K562 (cell line): ENCODE measurements around the gene MYG1. TPM values are rescaled to one million over a fixed set of nuclear protein-coding genes. Genes with fewer than 3 reads are reported as not detected.

Experiments used
- ARID2 ChIP-seq: fragments of 450-650 bp; IDR thresholded peaks from 2 replicates; pipeline ENCODE4 v1.6.1; 2017; ENCODE audit warnings: antibody characterized with exemption, mild to moderate bottlenecking
- EGR1 ChIP-seq: fragments of 450-650 bp; conservative IDR thresholded peaks from 2 replicates; pipeline ENCODE4 v1.6.1; 2017; ENCODE audit warnings: mild to moderate bottlenecking
- GMEB1 ChIP-seq: fragments of 250-450 bp; sonication (Bioruptor Pico); IDR thresholded peaks from 2 replicates; pipeline ENCODE4 v1.4.0; 2020; ENCODE audit warnings: mild to moderate bottlenecking
- HNRNPH1 ChIP-seq: fragments of 200-400 bp; formaldehyde crosslinking; optimal IDR thresholded peaks from 2 replicates; pipeline ENCODE3; 2017; ENCODE audit warnings: low read depth, mild to moderate bottlenecking, low read length, moderate library complexity
- POLR2A ChIP-seq: fragments of 450-650 bp; conservative IDR thresholded peaks from 2 replicates; pipeline ENCODE4 v1.6.1; 2016
- POLR2B ChIP-seq: fragments of 450-650 bp; IDR thresholded peaks from 2 replicates; pipeline ENCODE4 v1.6.1; 2018; ENCODE audit warnings: low read depth; ENCODE audit not compliant: partially characterized antibody
- RFX7 ChIP-seq: fragments of 250-450 bp; sonication (Bioruptor Pico); IDR thresholded peaks from 2 replicates; pipeline ENCODE4 v1.5.1; 2021; ENCODE audit warnings: mild to moderate bottlenecking
- SP1 ChIP-seq: sonication (generic); formaldehyde crosslinking; IDR thresholded peaks from 2 replicates; pipeline ENCODE4 v1.8.1; 2022; ENCODE audit warnings: mild to moderate bottlenecking, missing genetic modification reagents
- SREBF1 ChIP-seq: fragments of 150-350 bp; IDR thresholded peaks from 2 replicates; pipeline ENCODE4 v1.6.1; 2014; ENCODE audit warnings: antibody characterized with exemption, low read depth, low read length, borderline replicate concordance
- U2AF1 ChIP-seq: fragments of 200-400 bp; formaldehyde crosslinking; optimal IDR thresholded peaks from 2 replicates; pipeline ENCODE3; 2017; ENCODE audit warnings: mild to moderate bottlenecking, low read depth, low read length, moderate library complexity
- ZEB2 ChIP-seq: fragments of 450-650 bp; IDR thresholded peaks from 2 replicates; pipeline ENCODE4 v1.6.1; 2016
- ZNF639 ChIP-seq, 2 experiments: fragments of 200-800 bp in 1 of 2; sonication (Bioruptor generic) in 1 of 2; sonication (generic) in 1 of 2; formaldehyde crosslinking in 1 of 2; IDR thresholded peaks in 1 of 2; conservative IDR thresholded peaks in 1 of 2; 2 replicates each; pipeline versions ENCODE4 v1.5.0 to v1.6.1; 2016 to 2020; ENCODE audit warnings: missing compliant biosample characterization in 1 of 2, missing genetic modification characterization in 1 of 2, missing genetic modification reagents in 1 of 2
- ZNF699 ChIP-seq: fragments of 250-450 bp; sonication (Bioruptor Pico); IDR thresholded peaks from 2 replicates; pipeline ENCODE4 v1.8.0; 2021; ENCODE audit warnings: mild to moderate bottlenecking, moderate library complexity; ENCODE audit not compliant: insufficient replicate concordance
- polyA plus RNA-seq, 8 experiments: library from polyadenylated mRNA; depleted of rRNA in 4 of 8; stranded (reverse) in 5 of 8; unstranded in 3 of 8; fragments of >200 nt; fragmentation: Nextera tagmentation in 2 of 8; fragmentation: Illumina TruSeq in 1 of 8; extraction: Ambion mirVana in 2 of 8; extraction: Trizol in 1 of 8; gene quantifications; 2 replicates each; pipeline versions ENCODE4 v1.2.1 to v1.2.3, GENCODE V29; 2011 to 2014; ENCODE audit warnings: inconsistent platforms in 1 of 8, missing spikeins in 1 of 8
- total RNA-seq, 7 experiments: library from RNA; depleted of rRNA in 6 of 7; stranded (reverse); fragments of >200 nt in 6 of 7; fragmentation: Illumina TruSeq in 2 of 7; extraction: Trizol in 2 of 7; gene quantifications; 2 replicates each; pipeline versions ENCODE4 v1.2.1 to v1.2.3, GENCODE V29; 2011 to 2021; ENCODE audit warnings: low replicate concordance in 1 of 7
- TF ChIP-seq, protein P1 (sequence below): fragments of 250-450 bp; sonication (Bioruptor Pico); IDR thresholded peaks from 2 replicates; pipeline ENCODE4 v1.5.0; 2022; ENCODE audit warnings: mild to moderate bottlenecking
- TF ChIP-seq, protein P2 (sequence below): fragments of 450-650 bp; formaldehyde crosslinking; IDR thresholded peaks from 2 replicates; pipeline ENCODE4 v1.4.0; 2020; ENCODE audit warnings: mild to moderate bottlenecking, moderate library complexity
- TF ChIP-seq, protein P3 (sequence below): fragments of 450-650 bp; formaldehyde crosslinking; IDR thresholded peaks from 2 replicates; pipeline ENCODE4 v1.4.0; 2022; ENCODE audit warnings: missing genetic modification characterization
- TF ChIP-seq, protein P4 (sequence below): IDR thresholded peaks from 2 replicates; pipeline ENCODE4 v1.6.1; 2016; ENCODE audit warnings: missing genetic modification characterization, missing compliant biosample characterization

Gene MYG1
- total and polyA plus RNA-seq, 9 of the 15 experiments (the other 6 are each of a cell fraction or from before 2014, with no cell fraction given): 0.45 to 5.6 (median 2.1) TPM

- TF ChIP-seq, protein P1, sequence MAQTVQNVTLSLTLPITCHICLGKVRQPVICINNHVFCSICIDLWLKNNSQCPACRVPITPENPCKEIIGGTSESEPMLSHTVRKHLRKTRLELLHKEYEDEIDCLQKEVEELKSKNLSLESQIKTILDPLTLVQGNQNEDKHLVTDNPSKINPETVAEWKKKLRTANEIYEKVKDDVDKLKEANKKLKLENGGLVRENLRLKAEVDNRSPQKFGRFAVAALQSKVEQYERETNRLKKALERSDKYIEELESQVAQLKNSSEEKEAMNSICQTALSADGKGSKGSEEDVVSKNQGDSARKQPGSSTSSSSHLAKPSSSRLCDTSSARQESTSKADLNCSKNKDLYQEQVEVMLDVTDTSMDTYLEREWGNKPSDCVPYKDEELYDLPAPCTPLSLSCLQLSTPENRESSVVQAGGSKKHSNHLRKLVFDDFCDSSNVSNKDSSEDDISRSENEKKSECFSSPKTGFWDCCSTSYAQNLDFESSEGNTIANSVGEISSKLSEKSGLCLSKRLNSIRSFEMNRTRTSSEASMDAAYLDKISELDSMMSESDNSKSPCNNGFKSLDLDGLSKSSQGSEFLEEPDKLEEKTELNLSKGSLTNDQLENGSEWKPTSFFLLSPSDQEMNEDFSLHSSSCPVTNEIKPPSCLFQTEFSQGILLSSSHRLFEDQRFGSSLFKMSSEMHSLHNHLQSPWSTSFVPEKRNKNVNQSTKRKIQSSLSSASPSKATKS (CRISPR knock-in tag): no peak
- TF ChIP-seq, protein P2, sequence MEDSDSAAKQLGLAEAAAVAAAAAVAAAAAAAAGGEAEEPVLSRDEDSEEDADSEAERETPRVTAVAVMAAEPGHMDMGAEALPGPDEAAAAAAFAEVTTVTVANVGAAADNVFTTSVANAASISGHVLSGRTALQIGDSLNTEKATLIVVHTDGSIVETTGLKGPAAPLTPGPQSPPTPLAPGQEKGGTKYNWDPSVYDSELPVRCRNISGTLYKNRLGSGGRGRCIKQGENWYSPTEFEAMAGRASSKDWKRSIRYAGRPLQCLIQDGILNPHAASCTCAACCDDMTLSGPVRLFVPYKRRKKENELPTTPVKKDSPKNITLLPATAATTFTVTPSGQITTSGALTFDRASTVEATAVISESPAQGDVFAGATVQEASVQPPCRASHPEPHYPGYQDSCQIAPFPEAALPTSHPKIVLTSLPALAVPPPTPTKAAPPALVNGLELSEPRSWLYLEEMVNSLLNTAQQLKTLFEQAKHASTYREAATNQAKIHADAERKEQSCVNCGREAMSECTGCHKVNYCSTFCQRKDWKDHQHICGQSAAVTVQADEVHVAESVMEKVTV (CRISPR knock-in tag): peak; percentile 98
- TF ChIP-seq U2AF1 (no peak), POLR2A (no peak), RFX7 (no peak), POLR2B (no peak), SP1 (peak; percentile 47; the same call in 1 of the 2 replicates), GMEB1 (CRISPR knock-in tag) (no peak), HNRNPH1 (no peak), SREBF1 (no peak), EGR1 (no peak), ARID2 (peak; percentile 94), ZNF639 (CRISPR knock-in tag; conservative IDR thresholded peaks at IDR 0.05 in 1 of 2, IDR thresholded peaks at IDR 0.05 in 1 of 2) (0 out of 4 replicates have a peak, but pooled peaks of 1 of the 2 experiments have one; percentile 27), ZNF699 (CRISPR knock-in tag) (no peak), ZEB2 (no peak)
- TF ChIP-seq, protein P3, sequence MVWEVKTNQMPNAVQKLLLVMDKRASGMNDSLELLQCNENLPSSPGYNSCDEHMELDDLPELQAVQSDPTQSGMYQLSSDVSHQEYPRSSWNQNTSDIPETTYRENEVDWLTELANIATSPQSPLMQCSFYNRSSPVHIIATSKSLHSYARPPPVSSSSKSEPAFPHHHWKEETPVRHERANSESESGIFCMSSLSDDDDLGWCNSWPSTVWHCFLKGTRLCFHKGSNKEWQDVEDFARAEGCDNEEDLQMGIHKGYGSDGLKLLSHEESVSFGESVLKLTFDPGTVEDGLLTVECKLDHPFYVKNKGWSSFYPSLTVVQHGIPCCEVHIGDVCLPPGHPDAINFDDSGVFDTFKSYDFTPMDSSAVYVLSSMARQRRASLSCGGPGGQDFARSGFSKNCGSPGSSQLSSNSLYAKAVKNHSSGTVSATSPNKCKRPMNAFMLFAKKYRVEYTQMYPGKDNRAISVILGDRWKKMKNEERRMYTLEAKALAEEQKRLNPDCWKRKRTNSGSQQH: no peak
- TF ChIP-seq, protein P4, sequence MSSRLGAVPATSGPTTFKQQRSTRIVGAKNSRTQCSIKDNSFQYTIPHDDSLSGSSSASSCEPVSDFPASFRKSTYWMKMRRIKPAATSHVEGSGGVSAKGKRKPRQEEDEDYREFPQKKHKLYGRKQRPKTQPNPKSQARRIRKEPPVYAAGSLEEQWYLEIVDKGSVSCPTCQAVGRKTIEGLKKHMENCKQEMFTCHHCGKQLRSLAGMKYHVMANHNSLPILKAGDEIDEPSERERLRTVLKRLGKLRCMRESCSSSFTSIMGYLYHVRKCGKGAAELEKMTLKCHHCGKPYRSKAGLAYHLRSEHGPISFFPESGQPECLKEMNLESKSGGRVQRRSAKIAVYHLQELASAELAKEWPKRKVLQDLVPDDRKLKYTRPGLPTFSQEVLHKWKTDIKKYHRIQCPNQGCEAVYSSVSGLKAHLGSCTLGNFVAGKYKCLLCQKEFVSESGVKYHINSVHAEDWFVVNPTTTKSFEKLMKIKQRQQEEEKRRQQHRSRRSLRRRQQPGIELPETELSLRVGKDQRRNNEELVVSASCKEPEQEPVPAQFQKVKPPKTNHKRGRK (tag): no peak
Measured at GRCh38 chr12:53352331-53353256, 53.1 kb downstream of the MYG1 start (continued).
